T-cell (primary cell): ENCODE data around the gene SRRM3. TPM values are rescaled to one million over a fixed set of nuclear protein-coding genes. Genes with fewer than 3 reads are reported as not detected.

Experiments used
- ATAC-seq, 4 experiments: fragments of 200-7000 bp in 3 of 4; fragments of 150-1000 bp in 1 of 4; cut with Tn5 transposase; replicated peaks in 1 of 4; 1 replicate in 3 of 4; 2 replicates in 1 of 4; pipeline ENCODE4 v1.10.0; 2021; ENCODE audit warnings: moderate library complexity in 3 of 4, mild to moderate bottlenecking in 2 of 4, moderate number of reproducible peaks in 1 of 4
- CTCF ChIA-PET, 2 donors: fragments of 300-600 bp; sonication (Branson Sonifier 250); formaldehyde crosslinking; loops; one replicate each; lab custom pipeline; 2022; ENCODE audit warnings: antibody characterized with exemption in 2 of 2; lab: Charles Lee
- POLR2A ChIA-PET, 2 donors: fragments of 300-600 bp; sonication (Branson Sonifier 250); formaldehyde crosslinking; loops; one replicate each; lab custom pipeline; 2022; ENCODE audit warnings: antibody characterized with exemption in 2 of 2; lab: Charles Lee
- DNase-seq, 35 experiments: peaks; one replicate each; pipeline versions ENCODE4 v3.0.0 to v3.0.0-alpha.2; 2013 to 2023
- H3K27ac ChIP-seq: one replicate; pipeline ENCODE4 v1.5.1; 2013; ENCODE audit warnings: low read length
- H3K27me3 ChIP-seq, 2 experiments: replicated peaks in 1 of 2; 1 replicate in 1 of 2; 2 replicates in 1 of 2; pipeline versions ENCODE4 v1.6.1 to v1.7.0; 2013; ENCODE audit warnings: low read length in 1 of 2, mixed read lengths in 1 of 2; ENCODE audit not compliant: control insufficient read depth in 2 of 2, insufficient read depth in 2 of 2; ENCODE audit errors: extremely low read depth in 1 of 2
- H3K36me3 ChIP-seq, 2 donors: 1 replicate in 1 of 2; 2 replicates in 1 of 2; pipeline versions ENCODE4 v1.6.1 to v1.7.0; 2013; ENCODE audit warnings: low read length in 1 of 2; ENCODE audit not compliant: control insufficient read depth in 2 of 2, insufficient read depth in 1 of 2; ENCODE audit errors: extremely low read depth in 1 of 2
- H3K4me1 ChIP-seq, 2 experiments: 1 replicate in 1 of 2; 2 replicates in 1 of 2; pipeline versions ENCODE4 v1.6.1 to v1.7.0; 2013; ENCODE audit warnings: low read length in 2 of 2, mixed read lengths in 1 of 2; ENCODE audit not compliant: insufficient read depth in 2 of 2, control insufficient read depth in 1 of 2; ENCODE audit errors: extremely low read depth in 1 of 2
- H3K4me3 ChIP-seq, 2 donors: 1 replicate in 1 of 2; 2 replicates in 1 of 2; pipeline versions ENCODE4 v1.5.1 to v1.7.0; 2013; ENCODE audit warnings: mild to moderate bottlenecking in 2 of 2, low read length in 1 of 2, moderate library complexity in 1 of 2; ENCODE audit not compliant: control insufficient read depth in 1 of 2; ENCODE audit errors: extremely low read depth in 1 of 2
- H3K9me3 ChIP-seq: 2 replicates; pipeline ENCODE4 v1.7.0; 2013
- H3K27ac Mint-ChIP-seq, 2 donors: one replicate each; pipeline ENCODE4 v1.8.0; 2020 to 2021; ENCODE audit warnings: mild to moderate bottlenecking in 2 of 2, mixed read lengths in 2 of 2
- H3K27me3 Mint-ChIP-seq, 2 donors: one replicate each; pipeline ENCODE4 v1.8.0; 2021 to 2022; ENCODE audit warnings: mixed read lengths in 2 of 2
- H3K36me3 Mint-ChIP-seq: one replicate; pipeline ENCODE4 v1.8.0; 2021; ENCODE audit warnings: mixed read lengths
- H3K4me1 Mint-ChIP-seq, 3 donors: one replicate each; pipeline ENCODE4 v1.8.0; 2020 to 2022; ENCODE audit warnings: mixed read lengths in 3 of 3, mild to moderate bottlenecking in 1 of 3
- H3K4me3 Mint-ChIP-seq, 3 donors: one replicate each; pipeline ENCODE4 v1.8.0; 2020 to 2022; ENCODE audit warnings: mild to moderate bottlenecking in 3 of 3, mixed read lengths in 3 of 3, moderate library complexity in 3 of 3
- H3K9me3 Mint-ChIP-seq, 3 donors: one replicate each; pipeline ENCODE4 v1.8.0; 2020 to 2022; ENCODE audit warnings: mixed read lengths in 3 of 3
- total RNA-seq, 35 experiments: library from RNA in 6 of 35; stranded (reverse) in 6 of 35; fragments of 120-200 nt in 1 of 35; gene quantifications; one replicate each; pipeline versions ENCODE4 v1.2.1 to v1.2.4 and lab custom pipeline; 2013 to 2026

The SRRM3 gene
- total RNA-seq, 5 donors from 2014 or later (not counting 1 experiment from before 2014, with no cell fraction given) = not detected

GRCh38 chr7:76336094-76336493, 134.4 kb downstream of the SRRM3 start:
- Histone ChIP-seq H3K27ac (no peak overlapping the region), H3K4me3 (no peak overlapping the region), H3K27me3 (no peaks in the 10 kb centered on the region), H3K36me3 (peaks cover 0 to 8% of the 10 kb centered on the region in 2 donors), H3K9me3 (no peaks in the 10 kb centered on the region), H3K4me1 (peaks cover 0 to 10% of the 10 kb centered on the region in 2 experiments)
- DNase-seq (no peak), ATAC-seq (no peak)
- Mint-ChIP-seq H3K9me3 (no peaks in the 10 kb centered on the region), H3K27ac (no peak overlapping the region), H3K4me3 (no peak overlapping the region), H3K4me1 (peaks cover 49 to 69% (median 58%) of the 10 kb centered on the region in 3 donors), H3K27me3 (no peaks in the 10 kb centered on the region), H3K36me3 (peaks cover 19% of the 10 kb centered on the region)
- ChIA-PET POLR2A (interaction anchor here in 1 of 2 donors (0.5 kb wide), 1 partner anchor 22 kb away, joined by 3 read pairs; no protein-coding TSS in a partner anchor), CTCF (interaction anchor here (0.7 kb wide), 2 partner anchors 16 to 29 kb away, joined by 5 read pairs; no protein-coding TSS in a partner anchor)

Other genes with a start within 250 kb of the SRRM3 start
- gene TMEM120A, start 207.3 kb upstream of the SRRM3 start, total RNA-seq = 10 to 100 TPM; 15.2 to 38.5 (median 34.4) TPM
- gene STYXL1, start 153.9 kb upstream of the SRRM3 start, total RNA-seq = 10 to 100 TPM; 12.9 to 21.9 (median 18.9) TPM
- 100 to 1,000 TPM in 2 of 5 donors, 10 to 100 TPM in 3; 72.0 to 113 (median 93.6) TPM for gene MDH2, start 153.8 kb upstream of the SRRM3 start, total RNA-seq
- 10 to 100 TPM; 38.1 to 43.6 (median 40.1) TPM for gene HSPB1, start 100.8 kb downstream of the SRRM3 start, total RNA-seq
- 10 to 100 TPM; 25.1 to 46.8 (median 41.7) TPM for gene YWHAG, start 157.1 kb downstream of the SRRM3 start, total RNA-seq
- gene SSC4D, start 207.8 kb downstream of the SRRM3 start, total RNA-seq = under 1 TPM in 3 of 5 donors, not detected in 2; 0.20 to 0.76 (median 0.28) TPM
- gene ZP3, start 223.1 kb downstream of the SRRM3 start, total RNA-seq = 1 to 10 TPM; 1.7 to 7.0 (median 5.9) TPM